ENCODE measurements around the gene PDCD7.

DNA sequence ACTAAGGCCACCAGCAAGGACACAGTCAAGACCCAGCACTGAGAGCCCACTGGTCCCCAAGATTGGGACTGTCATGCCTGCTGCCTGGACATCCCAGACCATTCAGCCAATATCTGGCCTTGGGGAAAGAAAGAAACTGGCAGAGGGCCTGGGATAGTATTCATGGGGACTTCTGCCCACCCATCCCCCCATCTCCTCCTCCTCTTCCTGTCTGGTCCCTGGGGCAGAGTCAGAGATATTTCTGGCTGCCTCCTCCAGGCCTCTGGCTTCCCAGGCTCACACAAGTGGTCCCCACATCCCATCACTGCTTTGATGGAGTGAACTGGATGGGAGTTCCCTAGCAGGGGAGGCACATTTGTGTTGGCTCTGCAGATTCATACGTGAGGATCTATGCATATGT is 61.6 kb downstream of the PDCD7 start:
- TF ChIP-seq, protein P1, sequence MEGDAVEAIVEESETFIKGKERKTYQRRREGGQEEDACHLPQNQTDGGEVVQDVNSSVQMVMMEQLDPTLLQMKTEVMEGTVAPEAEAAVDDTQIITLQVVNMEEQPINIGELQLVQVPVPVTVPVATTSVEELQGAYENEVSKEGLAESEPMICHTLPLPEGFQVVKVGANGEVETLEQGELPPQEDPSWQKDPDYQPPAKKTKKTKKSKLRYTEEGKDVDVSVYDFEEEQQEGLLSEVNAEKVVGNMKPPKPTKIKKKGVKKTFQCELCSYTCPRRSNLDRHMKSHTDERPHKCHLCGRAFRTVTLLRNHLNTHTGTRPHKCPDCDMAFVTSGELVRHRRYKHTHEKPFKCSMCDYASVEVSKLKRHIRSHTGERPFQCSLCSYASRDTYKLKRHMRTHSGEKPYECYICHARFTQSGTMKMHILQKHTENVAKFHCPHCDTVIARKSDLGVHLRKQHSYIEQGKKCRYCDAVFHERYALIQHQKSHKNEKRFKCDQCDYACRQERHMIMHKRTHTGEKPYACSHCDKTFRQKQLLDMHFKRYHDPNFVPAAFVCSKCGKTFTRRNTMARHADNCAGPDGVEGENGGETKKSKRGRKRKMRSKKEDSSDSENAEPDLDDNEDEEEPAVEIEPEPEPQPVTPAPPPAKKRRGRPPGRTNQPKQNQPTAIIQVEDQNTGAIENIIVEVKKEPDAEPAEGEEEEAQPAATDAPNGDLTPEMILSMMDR (conservative IDR thresholded peaks at IDR 0.05; ENCODE audit: low read length), result no peak
- TF ChIP-seq EZH2phosphoT487 (IDR thresholded peaks at IDR 0.05; ENCODE audit: borderline replicate concordance), result no peak

Measured in Loucy (cell line).